GM19395 (cell line): ENCODE results near the gene GK.
A peak's percentile ranks its signal among the peaks of the same experiment; 100 is the strongest.
"Not testable (repeated sequence)": the region's sequence is repeated elsewhere in the genome, so short reads cannot be mapped to it uniquely, and the experiment has no call there.

ENCODE experiments used
- ATAC-seq: cut with Tn5 transposase; IDR thresholded peaks from one replicate; pipeline ENCODE4 v1.9.1; 2021; ENCODE audit warnings: mild to moderate bottlenecking, moderate library complexity; ENCODE audit not compliant: unreplicated experiment

GK gene

DNA sequence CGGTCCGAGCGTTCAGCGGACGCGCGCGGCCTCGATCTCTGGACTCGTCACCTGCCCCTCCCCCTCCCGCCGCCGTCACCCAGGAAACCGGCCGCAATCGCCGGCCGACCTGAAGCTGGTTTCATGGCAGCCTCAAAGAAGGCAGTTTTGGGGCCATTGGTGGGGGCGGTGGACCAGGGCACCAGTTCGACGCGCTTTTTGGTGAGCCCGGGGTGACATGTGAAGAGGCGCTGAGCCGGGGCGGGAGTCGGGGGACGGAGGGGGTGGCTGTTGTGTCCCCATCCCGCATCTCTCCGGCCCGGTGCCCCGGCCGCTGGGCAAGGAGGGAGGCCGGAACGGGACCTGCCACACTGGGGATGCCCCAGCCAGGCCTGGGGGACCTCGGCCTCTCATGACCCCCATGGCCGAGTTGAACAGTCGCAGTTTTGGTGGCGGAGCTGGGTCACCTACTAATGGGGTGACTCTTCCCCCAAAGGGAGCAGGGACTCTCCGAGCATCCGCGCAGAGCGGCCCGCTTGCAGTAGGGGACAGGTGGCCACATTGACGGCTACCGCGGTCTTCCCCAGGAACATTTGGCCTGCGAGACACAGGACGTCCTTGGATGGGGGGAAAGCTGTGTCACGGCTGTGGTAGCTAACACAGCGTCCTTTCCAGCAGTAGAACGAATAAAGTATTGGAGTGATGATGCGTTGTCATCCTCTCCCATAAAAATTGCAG lies at the start of gene GK:
Gene GK (plus strand): TSS at position 9 of the 717 bp plus-strand sequence. CDS start 115 bp downstream, at position 124.
- ATAC-seq: peak; percentile 10

DNA sequence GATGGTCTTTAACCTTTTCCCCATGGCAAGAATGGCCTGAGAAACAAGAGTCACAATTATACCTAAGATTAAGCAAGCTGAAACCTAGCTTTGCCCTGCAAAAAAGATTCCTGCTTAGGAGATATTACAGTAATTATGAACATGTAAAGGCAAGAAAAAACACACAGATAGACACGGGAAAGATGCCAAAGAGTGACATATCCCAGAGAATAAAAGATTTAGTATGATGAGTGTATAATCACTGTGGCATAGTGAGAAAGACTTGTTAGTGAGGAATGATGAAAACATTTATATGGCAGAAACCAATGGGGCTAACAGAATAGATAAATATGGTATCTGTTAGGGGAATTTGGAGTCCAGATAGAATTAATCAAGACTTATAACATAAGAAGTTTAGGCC lies 46.1 kb upstream of the GK start:
- ATAC-seq: no peak

DNA sequence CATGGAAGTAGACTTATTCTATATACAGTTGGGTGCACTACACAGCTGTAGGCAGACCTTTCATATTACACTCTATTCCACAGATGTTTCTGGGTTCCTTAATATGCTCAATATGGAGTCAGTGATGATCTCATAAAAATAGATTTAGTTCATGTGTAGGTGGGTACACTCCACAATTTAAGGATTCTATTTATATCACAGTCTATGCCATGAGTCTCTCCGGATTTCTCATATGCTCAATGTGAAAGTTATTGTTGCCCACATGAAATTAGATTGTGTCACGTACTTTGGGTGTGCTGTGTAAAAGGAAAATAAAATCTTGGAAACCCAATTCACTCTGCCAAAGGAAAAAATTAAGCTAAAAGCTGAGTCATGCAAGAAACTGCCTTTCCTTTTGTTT lies 43.2 kb upstream of the GK start:
- ATAC-seq: no peak

DNA sequence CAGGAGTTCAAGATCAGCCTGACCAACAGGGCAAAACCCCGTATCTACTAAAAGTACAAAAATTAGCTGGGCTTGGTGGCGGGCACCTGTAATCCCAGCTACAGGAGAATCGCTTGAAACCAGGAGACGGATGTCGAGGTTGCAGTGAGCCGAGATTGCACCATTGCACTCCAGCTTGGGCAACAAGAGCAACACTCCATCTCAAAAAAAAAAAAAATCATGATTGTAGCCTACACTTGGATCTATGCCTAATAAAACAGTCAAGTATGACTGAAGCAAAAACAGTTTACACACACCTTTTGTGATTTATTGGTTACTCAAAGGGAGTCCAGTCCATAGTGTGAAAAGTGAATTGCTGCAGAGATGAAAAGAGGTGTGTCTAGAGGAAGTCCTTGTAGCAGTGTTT lies 41.0 kb upstream of the GK start:
- no peak for ATAC-seq

DNA sequence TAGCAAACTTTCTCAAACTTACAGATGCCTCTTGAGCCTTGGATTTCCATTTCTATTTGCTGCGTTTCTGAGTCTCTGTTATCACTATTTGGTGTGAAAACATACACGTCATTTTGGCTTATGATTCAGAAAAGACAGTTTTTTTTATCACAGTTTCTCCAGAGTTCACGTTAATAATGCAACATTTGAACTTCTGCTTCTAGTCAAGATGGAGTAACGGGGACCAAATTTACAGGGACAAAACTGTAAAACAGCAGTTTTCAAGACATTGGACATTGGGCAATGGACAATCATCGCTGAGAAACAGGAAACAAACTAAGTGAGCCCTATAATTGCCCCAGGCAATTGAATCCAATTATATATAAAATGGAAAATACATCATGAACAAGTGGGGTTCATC lies 39.5 kb upstream of the GK start:
- ATAC-seq: no peak

DNA sequence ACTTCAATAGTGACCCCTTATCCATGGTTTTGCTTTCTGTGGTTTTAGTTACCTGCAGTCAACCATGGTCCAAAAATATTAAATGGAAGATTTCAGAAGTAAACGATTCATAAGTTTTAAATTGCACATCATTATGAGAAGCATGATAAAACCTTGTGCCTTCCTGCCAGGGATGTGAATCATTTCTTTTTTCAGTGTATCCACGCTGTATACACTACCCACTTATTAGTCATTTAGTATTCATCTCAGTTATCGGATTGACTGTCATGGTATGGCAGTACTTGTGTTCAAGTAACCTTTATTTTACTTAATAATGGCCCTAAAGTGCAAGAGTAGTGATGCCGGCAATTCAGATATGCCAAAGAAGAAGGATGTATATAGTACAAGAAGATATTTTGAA lies 38.0 kb upstream of the GK start:
- ATAC-seq: no peak

DNA sequence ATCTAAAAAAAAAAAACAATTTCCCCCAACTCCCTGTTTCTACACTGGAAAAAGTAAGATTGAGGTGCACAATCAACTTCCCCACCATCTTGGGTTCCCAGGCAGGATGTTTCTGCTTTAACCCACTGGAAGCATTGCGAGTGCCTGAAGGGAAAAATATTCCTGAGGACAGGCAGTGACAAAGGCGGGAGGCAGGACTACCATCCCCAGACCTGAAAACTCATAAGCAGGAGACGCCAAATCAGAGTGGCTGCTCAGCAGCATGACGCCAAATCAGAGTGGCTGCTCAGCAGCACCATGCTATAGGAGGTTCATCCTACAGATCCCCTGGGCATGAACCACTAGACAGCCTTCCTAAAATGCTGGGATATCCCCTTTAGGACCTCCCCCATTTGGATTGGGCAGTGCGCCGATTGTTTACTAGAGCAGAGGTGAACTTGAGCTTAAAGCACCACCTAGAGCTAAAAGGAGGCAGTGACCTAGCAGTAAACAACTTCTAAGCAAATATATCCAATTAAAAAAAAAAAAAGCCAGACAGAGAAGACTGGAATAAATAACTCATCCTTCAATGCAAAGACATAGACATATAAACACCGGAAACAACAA lies 35.0 kb upstream of the GK start:
- no peak for ATAC-seq

DNA sequence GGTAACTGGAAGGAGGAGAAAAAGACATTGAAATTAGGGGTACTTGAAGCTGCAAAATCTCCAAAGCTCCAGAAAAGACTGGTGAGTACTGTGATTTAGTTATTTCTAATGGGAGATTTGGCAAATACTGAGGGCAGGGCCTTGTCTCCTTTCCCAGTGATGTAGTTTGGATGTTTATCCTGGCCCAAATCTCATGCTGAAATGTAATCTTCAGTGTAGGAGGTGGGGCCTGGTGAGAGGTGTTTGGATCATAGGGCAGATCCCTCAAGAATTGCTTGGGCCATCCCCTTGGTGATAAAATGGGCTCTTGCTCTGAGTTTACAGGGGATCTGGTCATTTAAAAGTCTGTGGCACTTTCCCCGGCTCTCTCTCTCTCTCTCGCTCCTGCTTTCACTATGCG lies 33.1 kb upstream of the GK start:
- ATAC-seq: no peak

DNA sequence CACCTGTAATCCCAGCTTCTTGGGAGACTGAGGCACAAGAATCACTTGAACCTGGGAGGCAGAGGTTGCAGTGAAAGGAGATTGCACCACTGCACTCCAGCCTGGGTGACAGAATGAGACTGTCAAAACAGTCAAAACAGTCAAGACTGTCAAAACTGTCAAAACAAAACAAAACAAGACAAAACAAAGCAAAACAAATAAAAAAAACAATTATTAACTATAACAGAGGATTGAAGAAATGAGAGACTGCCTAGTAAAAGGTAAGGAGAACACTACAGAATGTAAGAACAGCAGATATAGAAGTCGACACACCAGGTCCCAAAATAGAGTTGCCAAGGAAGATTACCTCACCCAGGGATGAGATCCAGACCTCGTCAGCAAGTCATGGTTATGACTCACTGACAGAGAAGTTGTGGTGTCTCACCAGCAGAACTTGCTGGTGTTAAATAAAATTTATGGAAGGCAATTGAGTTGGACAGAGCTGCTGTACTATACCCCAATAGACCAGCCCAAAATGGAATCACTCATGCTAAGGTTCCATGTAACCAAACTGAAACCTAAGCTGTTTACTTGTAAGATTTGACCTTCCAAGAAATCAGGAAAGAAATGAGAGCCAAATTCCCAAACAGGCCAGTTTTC lies 32.1 kb upstream of the GK start:
- no peak for ATAC-seq

DNA sequence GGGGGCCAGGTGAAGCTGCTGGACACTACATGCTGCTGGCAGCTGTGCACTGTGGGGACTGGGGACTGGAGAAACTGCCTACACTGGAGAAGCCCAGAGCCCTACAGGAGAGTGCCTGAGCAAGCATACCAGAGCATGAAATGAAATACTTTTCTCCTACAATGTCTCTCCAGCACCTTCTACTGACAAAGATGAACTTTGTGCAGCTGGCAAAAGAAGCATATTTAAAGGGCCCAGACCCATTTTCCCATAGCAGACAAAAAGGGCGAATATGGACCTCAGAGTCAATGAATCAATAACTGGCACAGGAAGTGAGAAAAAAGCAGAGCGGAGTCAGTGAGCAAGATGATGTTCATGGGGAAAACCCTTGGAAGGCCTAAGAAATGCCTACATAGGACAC lies 30.9 kb upstream of the GK start:
- no peak for ATAC-seq

DNA sequence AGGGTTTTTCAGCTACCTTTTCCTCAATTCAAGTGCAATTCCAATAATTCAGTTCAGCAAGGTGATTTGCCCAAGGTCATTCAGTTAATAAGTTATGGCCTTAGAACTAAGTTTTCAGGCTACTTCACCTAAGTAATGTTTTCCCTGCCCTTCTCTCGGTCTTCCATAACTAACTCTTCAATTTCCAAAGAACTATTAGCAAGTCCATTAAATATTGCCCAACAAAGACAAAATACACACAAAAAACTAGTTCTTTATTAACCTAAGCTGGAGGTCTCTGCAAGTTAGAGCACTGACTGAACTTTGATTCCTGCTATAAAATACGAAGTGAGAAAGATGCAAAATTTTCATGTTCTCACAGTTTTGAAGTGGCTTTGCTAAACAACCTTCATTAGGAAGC lies 26.8 kb upstream of the GK start:
- ATAC-seq: no peak

DNA sequence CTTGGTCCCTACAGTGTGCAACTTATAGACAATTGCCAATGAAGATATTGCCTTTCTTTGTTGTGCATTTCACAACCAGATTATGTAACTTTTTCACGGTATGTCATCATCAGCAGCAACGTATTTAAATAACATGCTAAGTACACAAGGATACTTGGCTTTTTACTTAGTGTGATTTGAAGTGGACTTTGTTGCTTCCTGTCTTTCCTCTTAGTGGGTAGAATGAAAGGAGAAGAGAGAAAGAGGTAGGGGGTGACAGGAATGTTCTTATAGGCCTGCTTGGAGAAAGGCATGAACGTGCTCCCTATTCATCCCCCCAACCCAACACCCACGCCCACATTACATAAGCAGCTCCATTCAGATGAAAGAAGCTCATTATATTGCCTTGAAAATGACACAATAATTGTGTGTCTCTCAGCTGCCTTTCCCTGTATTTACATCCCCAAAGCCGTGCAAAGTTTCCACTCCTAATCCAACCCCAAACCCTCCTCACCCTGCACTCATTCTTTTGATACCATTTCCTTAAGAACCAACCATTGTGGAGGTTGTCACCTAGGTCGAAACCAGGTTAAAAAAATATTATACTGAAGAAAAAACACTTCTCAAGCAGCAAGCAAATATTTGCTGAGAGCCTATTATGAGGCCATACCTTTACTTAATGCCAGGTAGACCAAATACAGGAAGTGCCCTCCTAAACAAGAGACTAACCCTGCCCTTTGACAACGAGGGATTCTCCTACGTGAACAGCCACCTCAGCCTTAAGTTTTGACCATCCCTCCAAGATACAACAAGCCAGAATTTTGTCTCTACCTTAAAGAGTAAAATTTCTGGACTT lies 25.2 kb upstream of the GK start:
- no peak for ATAC-seq

DNA sequence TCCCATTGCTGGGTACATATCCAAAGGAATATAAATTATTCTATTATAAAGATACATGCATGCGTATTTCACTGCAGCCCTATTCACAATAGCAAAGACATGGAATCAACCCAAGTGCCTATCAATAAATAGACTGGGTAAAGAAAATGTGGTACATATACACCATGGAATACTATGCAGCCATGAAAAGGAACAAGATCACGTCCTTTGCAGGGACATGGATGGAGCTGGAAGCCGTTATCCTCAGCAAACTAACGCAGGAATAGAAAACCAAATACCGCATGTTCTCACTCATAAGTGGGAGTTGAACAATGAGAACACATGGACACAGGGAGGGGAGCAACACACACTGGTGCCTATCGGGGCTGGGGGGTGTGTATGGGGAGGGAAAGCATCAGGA lies 19.2 kb upstream of the GK start:
- ATAC-seq: not testable (repeated sequence)

DNA sequence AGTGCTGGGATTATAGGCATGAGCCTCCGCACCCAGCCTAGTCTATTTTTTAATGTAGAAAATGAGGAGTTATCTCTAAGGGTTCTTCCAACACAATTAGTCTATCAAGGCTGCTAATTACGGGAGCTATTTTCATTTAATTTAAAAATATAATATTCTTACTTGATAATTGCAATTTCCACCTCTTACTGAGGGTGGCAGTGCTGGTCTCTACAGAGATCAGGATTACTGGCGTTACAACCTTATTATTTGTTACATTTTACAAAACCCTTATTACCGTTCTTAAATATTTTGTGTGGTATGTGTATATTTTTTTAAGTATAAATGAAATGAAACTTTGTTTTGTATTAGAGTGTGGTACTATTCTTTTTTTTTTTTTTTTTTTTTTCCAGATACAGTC lies 17.6 kb upstream of the GK start:
- ATAC-seq: no peak

DNA sequence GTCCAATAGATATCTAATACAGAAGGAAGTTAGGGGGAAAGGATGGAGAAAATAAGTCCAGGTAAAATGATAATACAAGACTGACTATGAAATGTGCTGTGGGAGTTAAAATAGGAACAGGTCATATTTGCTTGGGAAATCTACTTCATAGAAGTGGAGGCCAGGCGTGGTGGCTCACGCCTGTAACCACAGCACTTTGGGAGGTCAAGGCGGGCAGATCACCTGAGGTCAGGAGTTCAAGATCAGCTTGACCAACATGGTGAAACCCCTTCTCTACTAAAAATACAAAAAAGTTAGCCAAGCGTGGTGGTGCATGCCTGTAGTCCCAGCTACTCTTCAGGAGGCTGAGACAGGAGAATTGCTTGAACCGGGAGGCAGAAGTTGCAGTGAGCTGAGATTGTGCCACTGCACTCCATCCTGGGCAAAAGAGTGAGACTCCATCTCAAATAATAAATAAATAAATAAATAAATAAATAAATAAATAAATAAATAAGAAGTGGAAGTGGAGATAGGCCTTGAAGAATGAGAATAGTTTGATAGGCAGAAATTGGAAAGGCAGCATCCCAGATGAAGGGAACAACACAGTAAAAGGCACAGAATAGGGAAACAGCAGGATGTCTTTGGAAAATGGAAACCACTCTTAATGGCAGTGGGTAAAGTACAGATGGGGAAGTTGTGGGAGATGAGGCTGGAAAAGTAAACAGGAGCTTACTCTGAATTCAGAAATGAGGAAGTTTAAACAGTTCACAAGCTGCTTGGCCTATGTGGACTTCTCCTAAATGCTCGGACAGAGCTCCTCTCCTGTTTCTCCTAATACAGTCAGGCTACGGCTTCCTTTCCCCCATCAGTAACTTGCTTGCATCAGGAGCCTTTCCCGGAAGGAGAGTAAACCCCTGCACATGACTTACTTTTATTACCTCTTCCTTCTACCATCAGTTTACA lies 15.1 kb upstream of the GK start:
- no peak for ATAC-seq

DNA sequence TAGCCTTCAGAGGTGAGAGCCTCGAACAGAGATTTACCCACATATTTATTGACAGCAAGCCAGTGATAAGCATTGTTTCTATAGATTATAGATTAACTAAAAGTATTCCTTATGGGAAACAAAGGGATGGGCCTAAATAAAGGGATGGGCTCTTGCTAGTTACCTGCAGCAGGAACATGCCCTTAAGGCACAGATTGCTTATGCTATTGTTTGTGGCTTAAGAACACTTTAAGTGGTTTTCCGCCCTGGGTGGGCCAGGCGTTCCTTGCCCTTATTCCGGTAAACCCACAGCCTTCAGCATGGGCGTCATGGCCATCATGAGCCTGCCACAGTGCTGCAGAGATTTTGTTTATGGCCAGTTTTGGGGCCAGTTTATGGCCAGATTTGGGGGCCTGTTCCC lies 13.5 kb upstream of the GK start:
- not testable (repeated sequence) for ATAC-seq

DNA sequence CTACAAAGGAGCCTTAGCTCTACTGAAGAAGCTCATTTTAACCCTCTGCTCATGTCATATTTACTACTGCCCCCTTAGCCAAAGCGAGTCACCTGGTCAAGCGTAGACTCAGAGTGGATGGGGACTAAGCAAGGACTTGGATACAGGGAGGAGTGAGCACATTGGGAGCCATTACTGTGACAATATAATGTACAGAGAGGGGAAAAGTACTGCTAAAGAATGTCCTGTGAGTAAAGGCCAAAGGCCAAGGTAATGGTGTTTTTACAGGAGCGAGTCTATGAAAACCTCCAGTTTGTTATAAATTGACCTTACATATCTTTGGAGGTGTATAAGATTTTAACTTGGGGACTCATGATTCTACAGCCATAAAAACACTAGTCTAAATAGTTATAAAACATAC lies 10.6 kb upstream of the GK start:
- ATAC-seq: no peak

DNA sequence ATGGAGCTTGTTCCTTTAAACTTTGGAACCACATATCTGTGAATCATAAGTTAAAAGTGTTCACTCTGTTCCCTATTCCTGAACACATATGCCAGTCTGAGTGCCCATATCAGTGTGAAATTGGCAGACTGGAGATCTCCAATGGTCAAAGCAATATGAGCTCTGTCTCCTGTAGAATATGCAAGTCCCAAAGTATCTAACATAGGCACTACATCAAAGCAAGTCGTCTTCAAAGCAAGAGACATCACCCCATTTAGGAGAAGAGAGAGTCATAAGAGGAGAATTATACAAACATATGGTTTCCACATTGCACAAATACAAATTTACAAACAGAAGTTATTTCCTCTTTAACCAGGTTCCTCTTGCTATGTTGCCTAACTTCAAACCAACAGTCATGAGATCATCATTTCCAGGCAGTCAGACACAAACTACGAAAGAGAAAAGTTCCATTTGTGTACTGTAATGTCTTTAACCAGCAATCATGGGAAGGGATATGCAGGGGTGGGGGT lies 9.9 kb upstream of the GK start:
- ATAC-seq: no peak

DNA sequence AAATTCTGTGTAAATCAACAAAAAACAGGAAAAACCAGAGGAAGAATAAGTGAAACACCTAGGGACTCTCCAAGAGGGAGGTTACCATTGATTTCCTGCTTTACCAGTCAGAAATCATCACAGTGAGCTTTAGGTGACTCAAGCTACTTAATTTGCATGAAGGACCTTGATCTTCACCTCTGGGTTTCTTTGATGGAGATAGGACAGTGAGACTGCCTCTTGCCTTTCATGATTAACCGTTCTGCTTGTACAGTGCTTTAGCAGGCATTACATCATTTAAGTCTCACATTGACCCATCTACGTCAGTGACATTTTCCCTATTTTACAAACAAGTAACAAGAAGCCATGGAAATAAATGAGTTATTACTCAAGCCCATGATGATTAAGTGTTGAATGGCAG lies 3.4 kb upstream of the GK start:
- no peak for ATAC-seq
